ENCODE data around the gene ZNF628.

The ZNF628 gene

GRCh38 chr19:55503157-55503501 is 26.7 kb downstream of the ZNF628 start:
- Histone ChIP-seq H3K9me3 (ENCODE audit: insufficient read depth, low read length) (0 out of 2 replicates have a peak, but pooled peaks cover 4% of the 10 kb centered on the region), H3K27me3 (ENCODE audit: low read depth, low read length) (peaks cover 6% of the 10 kb centered on the region; the same call in 1 of the 2 replicates), H3K4me2 (ENCODE audit: low read length) (peak overlapping the region; percentile 79), H4K20me1 (ENCODE audit: insufficient read depth, low read length) (no peaks in the 10 kb centered on the region), H3K27ac (ENCODE audit: low read length) (no peak overlapping the region), H3K79me2 (ENCODE audit: low read length) (no peaks in the 10 kb centered on the region), H3K9ac (ENCODE audit: low read length) (no peak overlapping the region), H2AFZ (ENCODE audit: low read depth, low read length) (peak overlapping the region; percentile 98), H3K4me1 (ENCODE audit: low read length) (peaks cover 6% of the 10 kb centered on the region), H3K4me3 (ENCODE audit: low read length) (peak overlapping the region; percentile 81), H3K36me3 (replicated peaks; ENCODE audit: low read depth, low read length) (peaks cover 2% of the 10 kb centered on the region)
- TF ChIP-seq EZH2phosphoT487 (IDR thresholded peaks at IDR 0.05; ENCODE audit: low read depth) (no peak), CTCF (IDR thresholded peaks at IDR 0.05; ENCODE audit: low read depth, low read length) (no peak)

- peaks cover 6% of the 10 kb centered on the region for H3K4me1 ChIP-seq (ENCODE audit: low read length)
- H3K36me3 ChIP-seq (replicated peaks; ENCODE audit: low read depth, low read length), result peaks cover 2% of the 10 kb centered on the region
- H3K4me2 ChIP-seq (ENCODE audit: low read length), result peak overlapping the region; percentile 79
- no peaks in the 10 kb centered on the region for H3K79me2 ChIP-seq (ENCODE audit: low read length)
- H3K9me3 ChIP-seq (ENCODE audit: insufficient read depth, low read length), result 0 out of 2 replicates have a peak, but pooled peaks cover 4% of the 10 kb centered on the region
- TF ChIP-seq CTCF (IDR thresholded peaks at IDR 0.05; ENCODE audit: low read depth, low read length) (peak; percentile 99), EZH2phosphoT487 (IDR thresholded peaks at IDR 0.05; ENCODE audit: low read depth) (no peak)
- H2AFZ ChIP-seq (ENCODE audit: low read depth, low read length), result peak overlapping the region; percentile 98
- peak overlapping the region; percentile 81 for H3K4me3 ChIP-seq (ENCODE audit: low read length)
- peak overlapping the region; percentile 62; the same call in 1 of the 2 replicates for H3K9ac ChIP-seq (ENCODE audit: low read length)
- H4K20me1 ChIP-seq (ENCODE audit: insufficient read depth, low read length), result no peaks in the 10 kb centered on the region
- peaks cover 6% of the 10 kb centered on the region; the same call in 1 of the 2 replicates for H3K27me3 ChIP-seq (ENCODE audit: low read depth, low read length)
- H3K27ac ChIP-seq (ENCODE audit: low read length), result peak overlapping the region; percentile 47
Observed at GRCh38 chr19:55503502-55504251, 27.3 kb downstream of the ZNF628 start.

- no peaks in the 10 kb centered on the region for H4K20me1 ChIP-seq (ENCODE audit: insufficient read depth, low read length)
- H3K9ac ChIP-seq (ENCODE audit: low read length), result peak overlapping the region; percentile 62; the same call in 1 of the 2 replicates
- H3K4me3 ChIP-seq (ENCODE audit: low read length), result peak overlapping the region; percentile 81
- H2AFZ ChIP-seq (ENCODE audit: low read depth, low read length), result peak overlapping the region; percentile 98; the same call in 1 of the 2 replicates
- H3K4me2 ChIP-seq (ENCODE audit: low read length), result peak overlapping the region; percentile 79
- no peak for TF ChIP-seq EZH2phosphoT487 (IDR thresholded peaks at IDR 0.05; ENCODE audit: low read depth)
- no peak for TF ChIP-seq CTCF (IDR thresholded peaks at IDR 0.05; ENCODE audit: low read depth, low read length)
- H3K36me3 ChIP-seq (replicated peaks; ENCODE audit: low read depth, low read length), result peaks cover 2% of the 10 kb centered on the region
- no peaks in the 10 kb centered on the region for H3K79me2 ChIP-seq (ENCODE audit: low read length)
- 0 out of 2 replicates have a peak, but pooled peaks cover 4% of the 10 kb centered on the region for H3K9me3 ChIP-seq (ENCODE audit: insufficient read depth, low read length)
- H3K4me1 ChIP-seq (ENCODE audit: low read length), result peaks cover 6% of the 10 kb centered on the region
- H3K27me3 ChIP-seq (ENCODE audit: low read depth, low read length), result peaks cover 9% of the 10 kb centered on the region; the same call in 1 of the 2 replicates
- no peak overlapping the region for H3K27ac ChIP-seq (ENCODE audit: low read length)
Observed at GRCh38 chr19:55504252-55504603, 27.8 kb downstream of the ZNF628 start.

GRCh38 chr19:55504981-55505380 is 28.6 kb downstream of the ZNF628 start:
- H4K20me1 ChIP-seq (ENCODE audit: insufficient read depth, low read length), result no peaks in the 10 kb centered on the region
- no peak overlapping the region for H3K27ac ChIP-seq (ENCODE audit: low read length)
- TF ChIP-seq EZH2phosphoT487 (IDR thresholded peaks at IDR 0.05; ENCODE audit: low read depth) (no peak), CTCF (IDR thresholded peaks at IDR 0.05; ENCODE audit: low read depth, low read length) (no peak)
- 0 out of 2 replicates have a peak, but pooled peaks cover 4% of the 10 kb centered on the region for H3K9me3 ChIP-seq (ENCODE audit: insufficient read depth, low read length)
- H3K9ac ChIP-seq (ENCODE audit: low read length), result no peak overlapping the region
- H3K4me1 ChIP-seq (ENCODE audit: low read length), result peaks cover 6% of the 10 kb centered on the region
- H3K4me2 ChIP-seq (ENCODE audit: low read length), result no peak overlapping the region
- H3K4me3 ChIP-seq (ENCODE audit: low read length), result no peak overlapping the region
- peaks cover 2% of the 10 kb centered on the region for H3K36me3 ChIP-seq (replicated peaks; ENCODE audit: low read depth, low read length)
- no peak overlapping the region for H2AFZ ChIP-seq (ENCODE audit: low read depth, low read length)
- H3K79me2 ChIP-seq (ENCODE audit: low read length), result no peaks in the 10 kb centered on the region
- peaks cover 11% of the 10 kb centered on the region; the same call in 1 of the 2 replicates for H3K27me3 ChIP-seq (ENCODE audit: low read depth, low read length)

Measured in OCI-LY3 (cell line).